GM19467 (cell line): ENCODE results near the gene GRAMD1A.
"Not testable (repeated sequence)": the region's sequence is repeated elsewhere in the genome, so short reads cannot be mapped to it uniquely, and the experiment has no call there.

Experiments used
- ATAC-seq: cut with Tn5 transposase; IDR thresholded peaks from one replicate; pipeline ENCODE4 v1.9.1; 2021; ENCODE audit warnings: mild to moderate bottlenecking, moderate library complexity; ENCODE audit not compliant: unreplicated experiment

Gene GRAMD1A

DNA sequence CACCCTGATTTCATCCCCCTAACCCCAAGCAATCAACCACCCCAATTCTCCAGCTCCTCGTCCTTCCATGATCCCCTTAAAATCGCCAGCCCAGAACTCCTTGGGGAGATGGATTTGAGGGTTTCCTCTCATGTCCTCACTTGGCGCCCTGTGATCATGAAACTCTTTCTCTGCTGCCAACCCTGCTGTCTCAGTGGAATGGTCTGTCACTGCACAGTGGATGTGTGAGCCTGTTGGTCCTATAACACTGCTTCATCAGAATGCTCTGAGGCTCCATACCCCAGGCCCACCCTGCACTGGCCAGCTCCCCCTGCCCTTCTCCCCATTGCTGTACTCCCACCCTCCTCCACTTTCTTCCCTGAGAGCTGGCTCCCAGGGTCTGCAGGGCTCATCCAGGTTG is 23.5 kb upstream of the GRAMD1A start:
- no peak for ATAC-seq

DNA sequence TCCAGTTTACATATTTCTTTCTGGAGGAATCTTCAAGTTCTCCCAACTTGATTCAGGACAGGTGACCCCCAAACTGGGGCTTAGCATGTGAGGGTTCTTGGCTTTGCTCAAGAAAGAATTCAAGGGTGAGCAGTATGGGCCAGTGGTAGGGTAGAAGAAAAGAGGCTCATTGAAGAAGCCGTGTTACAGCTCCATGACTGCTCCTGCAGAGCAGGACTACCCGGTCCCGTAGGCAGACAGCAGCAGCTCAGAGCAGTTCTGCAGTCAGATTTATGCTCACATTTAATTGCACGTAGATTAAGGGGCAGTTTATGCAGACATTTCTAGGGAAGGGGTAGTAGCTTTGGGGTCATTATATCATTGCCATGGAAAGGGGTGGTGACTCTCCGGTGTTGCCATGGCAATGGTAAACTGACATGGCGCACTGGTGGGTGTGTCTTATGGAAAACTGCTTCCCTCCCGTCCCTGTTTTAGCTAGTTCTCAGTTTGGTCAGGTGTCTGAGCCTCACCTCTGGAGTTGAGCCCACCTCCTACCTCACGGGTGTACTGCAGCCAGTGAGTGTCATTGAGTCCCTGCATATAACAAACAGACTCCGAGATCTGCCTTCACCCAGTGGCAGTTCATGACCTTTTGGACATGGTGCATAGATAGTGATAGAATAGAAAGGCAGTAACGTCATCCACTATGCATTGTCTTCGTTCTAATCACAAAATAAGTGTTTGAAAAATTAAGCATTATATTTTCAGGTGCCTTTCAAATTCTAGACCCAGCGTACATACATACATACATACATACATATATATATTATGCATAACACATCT is 20.1 kb upstream of the GRAMD1A start:
- no peak for ATAC-seq

DNA sequence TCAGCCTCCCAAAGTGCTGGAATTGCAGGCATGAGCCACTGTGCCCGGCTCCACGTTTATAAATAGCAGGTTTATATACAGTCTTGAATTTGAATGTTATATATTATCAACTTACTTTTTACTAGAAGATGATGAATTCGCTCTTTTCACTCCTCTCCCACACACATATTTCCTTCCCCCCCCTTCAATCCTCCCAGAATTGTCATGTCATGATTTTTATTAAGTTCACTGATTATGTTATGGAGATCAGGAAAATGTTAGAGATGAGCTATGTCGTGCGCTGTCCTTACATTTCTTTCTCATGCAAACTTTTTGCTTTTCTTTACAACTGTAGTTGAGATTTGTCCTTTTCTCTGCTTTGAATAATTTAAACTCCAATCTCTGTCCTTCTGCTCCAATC is 17.8 kb upstream of the GRAMD1A start:
- ATAC-seq: no peak

DNA sequence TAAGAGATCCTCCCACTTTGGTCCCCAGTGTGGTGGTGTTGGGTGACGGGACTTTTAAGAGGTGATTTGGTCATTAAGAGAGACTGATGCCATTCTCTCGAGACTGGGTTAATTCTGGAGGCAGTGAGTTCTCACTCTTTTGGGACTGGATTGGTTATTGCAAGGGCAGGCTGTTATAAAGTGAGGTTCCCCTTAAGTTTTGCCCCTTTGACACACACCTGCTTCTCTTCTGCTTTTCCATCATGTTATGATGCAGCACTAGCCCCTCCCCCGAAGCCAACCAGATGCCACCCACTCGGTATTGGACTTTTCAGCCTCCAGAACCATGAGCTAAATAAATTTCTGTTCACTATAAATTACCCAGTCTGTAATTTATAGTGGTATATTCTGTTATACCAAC is 16.3 kb upstream of the GRAMD1A start:
- no peak for ATAC-seq

DNA sequence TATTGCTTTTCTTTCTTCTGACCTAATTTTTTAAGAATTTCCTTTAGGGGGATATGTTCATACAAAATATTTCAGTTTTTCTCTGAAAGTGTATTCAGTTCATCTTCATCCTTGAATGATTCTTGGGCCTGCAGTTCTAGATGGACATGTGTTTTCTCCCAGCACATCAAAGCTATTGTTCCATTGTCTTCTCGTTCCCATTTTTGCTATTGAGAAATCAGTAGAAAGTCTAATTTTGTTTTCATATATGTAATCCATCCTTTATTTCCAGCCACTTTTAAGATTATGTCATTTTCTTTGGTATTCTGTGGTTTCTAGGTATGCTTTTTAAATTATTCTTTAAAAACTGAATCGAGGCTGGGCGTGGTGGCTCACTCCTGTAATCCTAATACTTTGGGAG is 15.8 kb upstream of the GRAMD1A start:
- ATAC-seq: no peak

DNA sequence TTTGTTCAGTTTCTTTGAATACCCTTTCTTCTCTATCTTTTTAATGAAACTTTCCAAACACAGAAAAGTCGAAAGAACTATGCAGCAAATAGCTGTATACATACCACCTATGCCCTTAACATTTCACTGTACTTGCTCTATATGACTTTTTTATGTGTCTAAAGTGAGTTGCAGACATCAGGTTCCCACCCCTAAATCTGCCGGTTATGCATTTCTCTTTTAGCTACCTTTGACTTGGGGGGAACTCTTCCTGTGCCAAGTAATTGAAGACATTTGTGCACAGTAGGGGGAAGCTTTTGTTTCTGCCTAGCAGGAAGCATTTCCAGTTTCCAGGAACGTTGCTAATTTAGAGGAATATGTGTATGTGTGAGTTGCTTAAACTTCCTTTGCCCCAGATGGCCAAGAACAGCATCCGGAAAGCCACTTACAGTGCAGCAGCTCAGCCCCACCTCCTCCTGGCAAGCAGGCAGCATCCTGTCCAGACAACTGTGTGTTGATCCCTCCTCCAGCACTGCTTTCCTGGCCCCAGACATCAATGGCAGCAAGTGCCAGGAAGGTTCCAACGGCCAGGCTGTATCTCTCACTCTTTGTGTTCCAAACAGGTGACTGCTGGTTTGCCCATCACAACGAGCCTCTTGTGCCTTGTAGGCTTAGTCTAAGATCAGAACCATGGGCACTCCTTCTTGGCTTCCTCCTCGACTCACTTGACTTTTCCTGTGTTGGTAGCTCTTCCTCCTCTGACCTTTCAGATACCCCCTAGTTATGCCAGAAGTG is 14.7 kb upstream of the GRAMD1A start:
- ATAC-seq: no peak

DNA sequence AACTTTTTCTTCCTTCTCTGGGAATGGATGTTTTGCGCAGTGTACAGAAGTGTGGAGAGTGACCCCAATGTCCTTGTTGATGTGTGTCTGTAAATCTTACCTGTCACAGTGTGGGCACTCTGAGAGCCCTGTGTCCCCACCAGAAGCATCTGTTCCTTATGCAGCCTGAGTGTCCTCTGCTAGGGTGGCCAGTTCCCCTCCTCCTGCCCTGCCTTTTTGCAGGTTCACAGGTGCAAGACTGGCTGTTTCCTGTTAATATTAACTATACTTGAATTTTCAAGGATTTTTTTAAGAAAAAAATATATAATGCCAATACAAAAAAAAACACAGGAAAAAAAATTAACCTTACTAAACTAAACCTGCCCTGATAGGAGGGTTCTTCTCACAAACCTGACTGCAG is 12.0 kb upstream of the GRAMD1A start:
- ATAC-seq: no peak

DNA sequence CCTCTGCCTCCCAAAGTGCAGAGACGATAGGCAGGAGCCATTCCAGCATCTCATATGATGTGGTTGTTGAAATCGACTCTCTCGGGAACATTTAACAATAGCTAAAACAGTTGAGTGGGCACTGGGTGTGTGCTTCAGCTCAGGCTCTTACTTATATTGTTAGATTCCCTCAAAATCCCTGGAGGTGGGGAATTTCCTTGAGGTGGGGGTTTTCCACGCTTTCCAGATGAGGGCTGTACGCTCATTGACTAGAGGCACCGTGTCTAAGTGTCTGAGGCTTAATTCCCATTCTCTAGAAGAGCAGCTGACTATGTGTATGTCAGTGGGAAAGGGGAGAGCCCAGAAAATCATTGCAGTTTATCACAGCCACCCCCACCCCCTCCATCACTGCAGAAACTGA is 10.8 kb upstream of the GRAMD1A start:
- ATAC-seq: no peak

DNA sequence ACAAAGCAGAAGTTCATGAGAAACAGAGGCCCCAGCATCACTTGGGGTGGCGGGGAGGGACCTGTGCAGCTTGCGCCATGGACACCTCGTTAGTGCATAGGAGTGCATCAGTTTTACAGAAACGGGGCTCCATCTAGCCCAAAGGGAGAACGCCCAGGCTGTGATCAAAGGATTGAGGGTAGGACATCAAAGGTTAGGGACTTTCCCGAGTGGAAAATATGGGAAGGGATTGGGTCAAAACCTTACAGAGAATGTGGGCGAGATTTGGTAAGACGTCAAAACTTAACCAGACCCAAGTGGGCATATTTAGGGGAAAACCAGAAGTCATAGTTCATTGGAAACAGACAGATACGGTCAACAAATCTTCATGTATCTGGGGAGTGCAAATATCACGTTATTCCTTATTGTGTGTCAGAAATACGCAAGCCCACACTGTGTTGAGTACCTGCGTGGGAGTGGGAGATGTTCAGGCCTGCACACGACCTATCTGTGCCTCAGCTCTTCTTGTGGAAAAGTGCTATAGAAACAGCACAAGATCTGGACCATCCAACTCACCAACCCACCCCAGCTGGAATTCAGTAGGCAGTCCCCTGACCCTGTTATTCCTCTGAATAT is 9.4 kb upstream of the GRAMD1A start:
- ATAC-seq: no peak

DNA sequence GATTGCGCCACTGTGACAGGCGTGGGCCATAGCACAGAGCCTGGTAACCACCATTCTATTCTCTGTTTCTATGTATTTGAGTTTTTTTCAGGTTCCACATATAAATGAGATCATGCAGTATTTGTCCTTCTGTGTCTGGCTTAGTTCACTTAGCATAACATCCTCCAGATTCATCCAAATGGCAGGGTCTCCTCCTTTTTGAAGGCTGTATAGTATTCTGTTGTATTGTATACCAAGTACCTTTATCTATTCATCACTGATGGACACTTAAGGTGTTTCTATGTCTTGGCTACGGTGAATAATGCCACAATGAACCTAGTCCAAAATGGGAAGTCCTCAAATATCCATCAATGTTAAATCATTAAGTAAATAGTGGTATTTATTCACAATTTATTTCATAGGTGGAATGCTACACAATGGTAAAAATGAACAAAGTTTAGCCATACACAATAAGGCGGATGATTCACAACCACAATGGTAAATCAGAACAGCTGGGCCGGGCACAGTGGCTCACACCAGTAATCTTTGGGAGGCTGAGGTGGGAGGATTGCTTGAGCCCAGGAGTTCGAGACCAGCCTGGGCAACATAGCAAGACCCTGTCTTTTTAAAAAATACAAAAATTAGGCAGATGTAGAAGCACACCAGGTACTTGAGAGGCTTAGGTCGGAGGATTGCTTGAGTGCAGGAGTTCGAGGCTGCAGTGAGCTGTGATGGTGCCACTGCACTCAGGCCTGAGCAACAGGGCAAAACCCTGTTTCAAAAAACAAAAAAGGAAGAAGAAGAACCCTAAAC is 8.4 kb upstream of the GRAMD1A start:
- no peak for ATAC-seq

DNA sequence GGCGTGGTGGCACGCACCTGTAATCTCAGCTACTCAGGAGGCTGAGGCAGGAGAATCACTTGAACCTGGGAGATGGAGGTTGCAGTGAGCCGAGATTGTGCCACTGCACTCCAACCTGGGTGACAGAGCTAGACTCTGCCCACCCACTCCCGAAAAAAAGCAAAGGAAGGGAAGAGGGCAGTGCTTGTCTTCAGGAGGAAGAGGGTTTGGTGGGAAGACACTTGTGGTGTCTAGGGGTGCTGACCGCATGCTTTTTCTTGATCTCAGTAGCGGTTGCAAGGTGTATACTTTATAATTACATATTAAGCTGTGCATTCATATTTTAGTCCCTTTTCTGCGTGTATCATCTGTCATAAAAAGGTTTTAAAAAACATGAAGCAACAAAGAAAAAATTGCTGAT is 7.5 kb upstream of the GRAMD1A start:
- not testable (repeated sequence) for ATAC-seq

DNA sequence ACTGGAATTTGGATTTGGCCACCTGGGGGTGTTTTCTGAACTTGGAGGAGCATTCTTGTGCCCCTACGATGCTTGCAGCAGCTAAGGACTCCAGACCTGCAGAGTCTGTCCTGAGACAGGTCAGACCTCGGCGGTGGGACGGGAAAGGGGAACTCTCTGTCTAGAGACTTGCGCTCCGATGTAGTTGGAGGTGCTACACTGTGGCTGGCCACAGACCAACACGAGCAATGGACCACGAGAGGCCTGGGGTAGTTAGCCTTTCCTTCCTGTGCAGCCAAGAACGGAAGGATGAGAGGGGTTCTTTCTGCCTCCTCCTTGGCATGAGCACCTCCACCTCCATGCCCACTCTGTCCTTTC is 5.9 kb upstream of the GRAMD1A start:
- ATAC-seq: no peak

DNA sequence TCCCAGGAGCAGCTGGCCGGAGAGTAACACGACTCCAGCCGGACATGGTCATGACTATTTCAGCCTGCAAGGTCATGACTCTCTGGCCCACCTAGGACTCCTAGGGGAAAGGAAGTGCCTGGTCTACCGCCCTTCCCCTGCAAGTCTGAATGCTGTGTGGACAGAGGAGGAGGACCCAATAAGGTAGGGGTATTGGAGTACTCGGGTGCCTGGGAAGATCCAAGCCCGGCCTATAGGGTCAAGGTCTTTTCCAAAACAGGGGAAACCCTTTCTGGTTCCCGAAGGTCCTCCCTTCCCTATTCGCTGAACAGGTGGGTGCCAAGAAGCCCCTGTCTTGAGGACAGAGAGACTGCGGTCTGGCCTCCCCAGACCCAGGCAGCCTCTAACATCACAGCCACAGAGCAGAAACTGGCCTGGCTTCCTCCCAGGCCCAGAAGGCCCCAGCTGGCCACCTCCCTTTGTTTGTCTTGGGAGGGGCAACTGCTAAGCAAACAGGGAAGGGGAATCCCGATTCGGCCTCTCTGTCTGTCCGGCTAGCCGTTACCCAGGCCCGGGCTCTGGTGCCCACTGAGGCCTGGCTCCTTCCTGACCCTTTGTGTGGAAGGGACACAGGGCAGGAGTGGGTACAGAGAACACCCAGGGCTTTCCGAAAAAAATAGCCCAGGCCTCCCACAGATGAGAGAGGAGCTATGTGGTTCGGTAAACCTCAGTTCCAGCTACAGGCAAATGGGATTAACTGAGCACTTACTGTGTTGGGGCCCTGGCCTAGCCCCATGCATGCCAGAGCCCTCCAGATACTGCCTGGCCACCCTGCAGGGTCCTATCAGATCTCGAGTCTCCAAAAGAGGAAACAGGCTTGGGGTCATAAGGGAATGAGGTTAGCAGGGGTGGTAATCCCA is 5.2 kb upstream of the GRAMD1A start:
- ATAC-seq: no peak

DNA sequence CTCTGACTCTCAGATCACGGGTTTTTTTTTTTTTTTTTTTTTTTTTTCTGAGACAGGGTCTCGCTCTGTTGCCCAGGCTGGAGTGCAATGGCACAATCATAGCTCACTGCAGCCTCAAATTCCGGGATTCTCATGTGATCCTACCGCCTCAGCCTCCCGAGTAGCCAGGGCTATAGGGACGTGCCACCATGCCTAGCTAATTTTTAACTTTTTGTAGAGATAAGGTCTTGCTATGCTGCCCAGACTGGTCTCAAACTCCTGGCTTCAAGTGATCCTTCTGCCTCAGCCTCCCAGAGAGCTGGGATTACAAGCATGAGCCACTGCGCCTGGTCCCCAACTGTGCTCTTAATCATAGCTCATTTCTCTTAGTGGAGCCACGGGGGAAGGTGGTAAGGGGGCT is 4.6 kb upstream of the GRAMD1A start:
- no peak for ATAC-seq

DNA sequence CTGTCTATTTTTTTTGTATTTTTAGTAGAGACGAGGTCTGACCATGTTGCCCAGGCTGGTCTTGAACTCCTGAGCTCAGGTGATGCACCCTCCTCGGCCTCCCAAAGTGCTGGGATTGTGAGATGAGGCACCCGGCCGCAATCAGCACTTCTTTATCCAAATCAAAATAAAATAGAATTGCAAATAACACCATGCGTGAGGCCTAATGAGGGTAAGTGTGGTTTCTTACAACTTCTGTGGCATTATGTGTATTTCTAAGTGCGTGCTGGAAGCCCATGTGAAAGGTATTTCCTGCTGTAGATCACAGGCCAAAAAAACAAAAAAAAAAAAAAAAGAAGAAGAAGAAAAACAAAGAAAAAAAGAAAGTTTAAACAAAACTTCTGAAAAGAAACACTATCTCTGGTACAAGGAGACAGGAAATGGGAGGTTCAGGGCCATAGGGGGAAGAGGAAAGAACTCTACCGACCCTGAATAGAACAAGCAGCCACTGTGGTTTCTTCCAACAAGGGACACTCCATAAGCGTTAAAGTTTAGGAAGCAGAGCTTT is 3.0 kb upstream of the GRAMD1A start:
- no peak for ATAC-seq

DNA sequence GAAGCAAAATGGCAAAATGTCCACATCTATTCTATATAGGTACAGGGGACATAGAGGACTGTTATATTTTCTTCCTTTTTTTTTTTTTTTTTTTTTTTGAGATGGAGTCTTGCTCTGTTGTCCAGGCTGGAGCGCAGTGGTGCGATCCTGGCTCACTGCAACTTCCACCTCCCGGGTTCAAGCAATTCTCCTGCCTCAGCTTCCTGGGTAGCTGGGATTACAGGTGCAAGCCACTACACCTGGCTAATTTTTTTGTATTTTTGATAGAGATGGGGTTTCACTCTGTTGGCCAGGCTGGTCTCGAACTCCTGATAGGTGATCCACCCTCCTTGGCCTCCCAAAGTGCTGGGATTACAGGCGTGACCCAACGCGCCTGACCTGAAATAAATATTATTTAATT is 1.9 kb upstream of the GRAMD1A start:
- ATAC-seq: not testable (repeated sequence)

DNA sequence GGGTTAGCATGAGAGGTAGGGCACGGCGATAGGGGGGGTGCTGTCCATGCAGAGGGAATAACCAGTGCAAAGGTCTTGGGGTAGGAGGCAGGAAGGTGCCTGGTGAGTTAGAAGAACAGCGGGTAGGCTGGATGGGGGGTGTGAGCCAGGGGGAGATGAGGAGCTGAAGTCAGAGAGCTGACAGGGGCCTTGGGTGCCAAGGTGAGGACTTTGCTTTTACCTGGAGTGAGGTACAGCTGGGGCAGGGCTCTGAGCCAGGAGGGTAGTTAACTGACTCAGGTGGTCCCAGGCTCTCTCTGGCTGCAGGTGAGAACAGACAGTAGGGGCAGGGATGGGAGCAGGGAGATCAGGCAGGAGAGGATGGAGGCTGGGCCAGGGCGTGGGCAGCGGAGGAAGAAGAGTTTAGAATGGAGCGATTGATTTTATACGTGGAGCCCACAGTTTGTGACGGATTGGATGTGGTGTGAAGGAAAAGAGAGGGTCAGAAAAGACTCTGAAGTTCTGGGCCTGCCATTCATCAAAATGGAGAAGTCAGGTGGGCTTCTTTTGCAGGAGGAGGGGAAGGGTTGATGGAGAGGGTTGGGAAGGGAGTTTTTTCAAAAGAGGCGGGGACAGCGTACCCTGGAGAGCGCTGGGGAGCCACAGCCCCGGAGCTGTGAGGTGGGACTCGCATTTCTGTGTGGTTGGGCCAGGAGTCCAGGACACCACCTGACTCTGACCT is 1.2 kb upstream of the GRAMD1A start:
- no peak for ATAC-seq

DNA sequence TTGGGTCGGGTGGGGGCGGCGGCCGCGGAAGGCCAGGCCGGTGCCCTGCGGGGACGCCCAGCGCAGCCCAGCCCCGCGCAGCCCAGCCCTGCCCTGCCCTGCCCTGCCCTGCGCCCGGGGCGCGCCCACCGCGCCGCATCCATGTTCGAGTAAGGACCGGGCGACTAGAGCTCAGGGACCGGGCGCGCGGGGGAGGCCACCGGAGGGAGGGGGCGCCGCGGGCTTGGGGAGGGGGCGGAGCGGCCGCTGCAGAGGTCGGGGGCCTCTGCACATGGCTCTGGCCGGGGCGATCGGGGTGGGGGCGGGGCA is 169 bp downstream of the GRAMD1A start:
- no peak for ATAC-seq

DNA sequence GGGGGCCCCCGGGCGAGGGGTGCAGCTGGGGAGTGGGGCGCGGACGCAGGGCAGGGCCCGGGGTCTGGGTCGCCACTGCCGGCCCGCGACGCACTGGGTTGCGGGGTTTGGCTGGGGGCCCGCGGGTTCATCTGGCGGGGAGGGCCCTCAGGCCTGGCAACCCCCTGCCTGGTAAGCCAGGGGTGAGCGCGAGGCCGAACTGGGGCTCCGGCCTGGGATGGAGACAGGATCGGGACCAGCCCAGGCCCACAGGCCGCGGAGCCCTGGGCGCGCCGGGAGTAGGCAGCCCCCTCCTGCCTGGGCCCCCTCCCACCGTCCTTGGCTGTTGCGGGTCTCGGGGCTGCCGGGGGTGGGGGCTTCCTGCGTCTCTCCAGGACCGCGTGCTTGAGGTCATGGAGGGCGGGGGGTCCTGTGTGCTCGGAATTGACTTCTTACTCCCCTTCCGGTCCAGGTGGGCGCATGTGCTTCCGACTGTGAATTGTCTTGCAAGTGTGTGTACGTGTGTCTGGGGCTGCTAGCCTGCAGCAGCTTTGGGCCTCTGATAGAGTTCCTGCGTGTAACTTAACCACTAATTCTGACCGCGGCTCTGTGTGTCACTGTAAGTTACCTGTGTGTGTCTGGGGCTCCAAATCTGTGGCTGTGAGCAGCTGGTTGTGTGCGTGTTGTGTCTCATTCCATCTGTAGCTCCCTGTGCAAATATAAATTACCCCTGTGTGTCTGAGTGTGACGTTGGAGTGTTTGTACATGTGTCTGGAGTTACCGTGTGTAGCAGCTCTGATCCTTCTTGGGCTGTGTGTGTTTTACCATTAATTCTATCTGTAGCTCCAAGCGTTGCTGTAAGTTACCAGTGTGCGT is 751 bp downstream of the GRAMD1A start:
- no peak for ATAC-seq
